Uterus (tissue), 4 donors: Measurements from ENCODE around the gene VIP. TPM values are rescaled to one million over a fixed set of nuclear protein-coding genes. Genes with fewer than 3 reads are reported as not detected.

ENCODE experiments used
- DNase-seq, 2 donors: peaks; one replicate each; pipeline ENCODE4 v3.0.0-alpha.2; 2019 to 2020
- H3K27ac ChIP-seq, 2 donors: fragments of 200-600 bp; sonication (generic); 1 replicate in 1 of 2; 2 replicates in 1 of 2; pipeline ENCODE4 v1.5.1; 2016 to 2018
- H3K27me3 ChIP-seq, 2 donors: fragments of 200-600 bp; sonication (generic); one replicate each; pipeline ENCODE4 v1.5.1; 2018 to 2019; ENCODE audit warnings: control low read depth in 1 of 2
- H3K36me3 ChIP-seq, 2 donors: fragments of 200-600 bp; sonication (generic); one replicate each; pipeline ENCODE4 v1.5.1; 2019; ENCODE audit warnings: control low read depth in 1 of 2
- H3K4me1 ChIP-seq, 2 donors: fragments of 200-600 bp; sonication (generic); one replicate each; pipeline ENCODE4 v1.5.1; 2018 to 2019; ENCODE audit warnings: control low read depth in 1 of 2
- H3K4me3 ChIP-seq, 2 donors: fragments of 200-600 bp; sonication (generic); 1 replicate in 1 of 2; 2 replicates in 1 of 2; pipeline ENCODE4 v1.5.1; 2018 to 2019; ENCODE audit warnings: mild to moderate bottlenecking in 1 of 2
- H3K9me3 ChIP-seq, 2 donors: fragments of 200-600 bp; sonication (generic); one replicate each; pipeline ENCODE4 v1.5.1; 2019; ENCODE audit warnings: control low read depth in 1 of 2
- CTCF ChIP-seq, 4 experiments: fragments of 200-600 bp in 2 of 4; fragments of 450-650 bp in 2 of 4; sonication (generic) in 2 of 4; IDR thresholded peaks; one replicate each; pipeline ENCODE4 v1.5.1; 2016 to 2019; ENCODE audit warnings: antibody characterized with exemption in 4 of 4, mild to moderate bottlenecking in 2 of 4, moderate library complexity in 1 of 4
- POLR2A ChIP-seq, 2 donors: fragments of 450-650 bp; IDR thresholded peaks; one replicate each; pipeline ENCODE4 v1.6.1; 2016; ENCODE audit warnings: antibody characterized with exemption in 2 of 2, mild to moderate bottlenecking in 1 of 2, moderate library complexity in 1 of 2
- intact Hi-C: fragments of 100-400 bp; cut with DNase I; formaldehyde crosslinking; loops from one replicate; pipeline ENCODE4 v1.15.1; 2023; ENCODE audit warnings: low total_unique reads
- total RNA-seq, 4 donors: library from RNA; depleted of rRNA in 3 of 4; stranded (reverse); fragments of >200 nt in 3 of 4; gene quantifications; one replicate each; pipeline versions ENCODE4 v1.1.0 to v1.2.4, GENCODE V29; 2014 to 2023
- donor health status: DM: yes; HTN: yes; CAD: no.

The VIP gene
- total RNA-seq, 4 donors from 2014 or later, result 0.59 to 1.4 (median 1.0) TPM

GRCh38 chr6:152804150-152804549 lies 53.6 kb downstream of the VIP start:
- Histone ChIP-seq H3K9me3 (no peaks in the 10 kb centered on the region), H3K27ac (no peak overlapping the region), H3K36me3 (no peaks in the 10 kb centered on the region), H3K27me3 (no peaks in the 10 kb centered on the region), H3K4me3 (no peak overlapping the region), H3K4me1 (no peaks in the 10 kb centered on the region)
- intact Hi-C loops, result no loop called here
- no peak for DNase-seq
- TF ChIP-seq CTCF (IDR thresholded peaks at IDR 0.05) (no peak), POLR2A (IDR thresholded peaks at IDR 0.05) (no peak)

Other genes starting within 250 kb of the VIP start
- 100 to 1,000 TPM; 134 to 339 (median 181) TPM for gene SYNE1, start 113.4 kb upstream of the VIP start, total RNA-seq
- 10 to 100 TPM in 3 of 4 donors, 1 to 10 TPM in 1; 10.0 to 30.3 (median 25.3) TPM for gene MYCT1, start 52.9 kb upstream of the VIP start, total RNA-seq
- 10 to 100 TPM in 1 of 4 donors, 1 to 10 TPM in 3; 1.8 to 27.8 (median 4.6) TPM for gene FBXO5, start 232.2 kb downstream of the VIP start, total RNA-seq